ENCODE results near the gene ICAM1. TPM values are rescaled to one million over a fixed set of nuclear protein-coding genes. Genes with fewer than 3 reads are reported as not detected.
A peak's percentile ranks its signal among the peaks of the same experiment; 100 is the strongest.

The ICAM1 gene
- total RNA-seq, 1 experiment from 2014 or later: 4.6 TPM

GRCh38 chr19:10228393-10228792 is 42.5 kb upstream of the ICAM1 start:
- H3K9me3 Mint-ChIP-seq (ENCODE audit: unreplicated experiment): no peaks in the 10 kb centered on the region
- peaks cover 6% of the 10 kb centered on the region for H3K36me3 Mint-ChIP-seq (ENCODE audit: insufficient read depth, unreplicated experiment)
- DNase-seq (ENCODE audit: unreplicated experiment): no peak
- no peak for TF ChIP-seq CTCF (IDR thresholded peaks at IDR 0.05; ENCODE audit: unreplicated experiment)
- no TSS peak for BruUV-seq (replicated peaks)
- H3K27ac Mint-ChIP-seq (ENCODE audit: low read depth, unreplicated experiment): no peak overlapping the region
- ChIA-PET POLR2A (no interaction called here), CTCF (interaction anchor here (0.6 to 1.8 kb wide), 3 partner anchors 21 to 300 kb away, joined by 3 to 10 read pairs (median 5); no protein-coding TSS in a partner anchor)
- no peaks in the 10 kb centered on the region for H3K27me3 Mint-ChIP-seq (ENCODE audit: insufficient read depth, unreplicated experiment)
- intact Hi-C loops (cut with micrococcal nuclease): no loop called here
- H3K4me3 Mint-ChIP-seq (ENCODE audit: unreplicated experiment): no peak overlapping the region
- no peaks in the 10 kb centered on the region for H3K4me1 Mint-ChIP-seq (ENCODE audit: insufficient read depth, unreplicated experiment)

GRCh38 chr19:10228920-10229319 is 42.0 kb upstream of the ICAM1 start:
- Mint-ChIP-seq H3K27ac (ENCODE audit: low read depth, unreplicated experiment) (no peak overlapping the region), H3K36me3 (ENCODE audit: insufficient read depth, unreplicated experiment) (peaks cover 6% of the 10 kb centered on the region), H3K9me3 (ENCODE audit: unreplicated experiment) (no peaks in the 10 kb centered on the region), H3K27me3 (ENCODE audit: insufficient read depth, unreplicated experiment) (no peaks in the 10 kb centered on the region), H3K4me3 (ENCODE audit: unreplicated experiment) (no peak overlapping the region), H3K4me1 (ENCODE audit: insufficient read depth, unreplicated experiment) (no peaks in the 10 kb centered on the region)
- intact Hi-C loops (cut with micrococcal nuclease): no loop called here
- no peak for TF ChIP-seq CTCF (IDR thresholded peaks at IDR 0.05; ENCODE audit: unreplicated experiment)
- BruUV-seq (replicated peaks): no TSS peak
- ChIA-PET CTCF (interaction anchor here (0.6 to 1.8 kb wide), 3 partner anchors 21 to 301 kb away, joined by 3 to 10 read pairs (median 5); no protein-coding TSS in a partner anchor), POLR2A (no interaction called here)
- peak; percentile 46 for DNase-seq (ENCODE audit: unreplicated experiment)

- Mint-ChIP-seq H3K36me3 (ENCODE audit: insufficient read depth, unreplicated experiment) (peaks cover 6% of the 10 kb centered on the region), H3K4me1 (ENCODE audit: insufficient read depth, unreplicated experiment) (no peaks in the 10 kb centered on the region), H3K27ac (ENCODE audit: low read depth, unreplicated experiment) (no peak overlapping the region), H3K27me3 (ENCODE audit: insufficient read depth, unreplicated experiment) (no peaks in the 10 kb centered on the region), H3K4me3 (ENCODE audit: unreplicated experiment) (peak overlapping the region; percentile 74), H3K9me3 (ENCODE audit: unreplicated experiment) (no peaks in the 10 kb centered on the region)
- CTCF ChIA-PET: interaction anchor here (0.6 kb wide), 1 partner anchor 159 kb away, joined by 4 read pairs; no protein-coding TSS in a partner anchor
- POLR2A ChIA-PET: interaction anchor here (1.3 kb wide), 1 partner anchor 36 kb away, joined by 5 read pairs; the partner anchor contains the start of gene DNMT1
- intact Hi-C loops (cut with micrococcal nuclease): loop anchor here (1.0 kb wide), 1 partner anchor 36 kb away; the partner anchor contains the start of gene DNMT1
- no TSS peak for BruUV-seq (replicated peaks)
- no peak for TF ChIP-seq CTCF (IDR thresholded peaks at IDR 0.05; ENCODE audit: unreplicated experiment)
- DNase-seq (ENCODE audit: unreplicated experiment): no peak
Measured at GRCh38 chr19:10230173-10230860, 40.6 kb upstream of the ICAM1 start.

- H3K27me3 Mint-ChIP-seq (ENCODE audit: insufficient read depth, unreplicated experiment): no peaks in the 10 kb centered on the region
- ChIA-PET POLR2A (interaction anchor here (1.3 kb wide), 1 partner anchor 37 kb away, joined by 5 read pairs; the partner anchor contains the start of gene DNMT1), CTCF (interaction anchor here (2.2 kb wide), 1 partner anchor 19 kb away, joined by 8 read pairs; no protein-coding TSS in a partner anchor)
- H3K4me3 Mint-ChIP-seq (ENCODE audit: unreplicated experiment): peak within 1 kb of the TSS; percentile 74
- no peaks in the 10 kb centered on the region for H3K9me3 Mint-ChIP-seq (ENCODE audit: unreplicated experiment)
- no TSS peak for BruUV-seq (replicated peaks)
- intact Hi-C loops (cut with micrococcal nuclease): loop anchor here (1.0 kb wide), 1 partner anchor 37 kb away; the partner anchor contains the start of gene DNMT1
- TF ChIP-seq CTCF (IDR thresholded peaks at IDR 0.05; ENCODE audit: unreplicated experiment): no peak
- no peaks in the 10 kb centered on the region for H3K4me1 Mint-ChIP-seq (ENCODE audit: insufficient read depth, unreplicated experiment)
- H3K36me3 Mint-ChIP-seq (ENCODE audit: insufficient read depth, unreplicated experiment): peaks cover 6% of the 10 kb centered on the region
- no peak within 1 kb of the TSS for H3K27ac Mint-ChIP-seq (ENCODE audit: low read depth, unreplicated experiment)
- DNase-seq (ENCODE audit: unreplicated experiment): peak; percentile 49
Measured at GRCh38 chr19:10230861-10231611, 39.9 kb upstream of the ICAM1 start, which contains the start of gene S1PR2. TSS of gene S1PR2 (minus strand) at chr19:10231331. CDS start at chr19:10224905, 6,426 bp downstream.
